Fibroblast of lung (primary cell): Measurements from ENCODE around the gene NPC1L1.

ENCODE experiments used
- EZH2 ChIP-seq: IDR thresholded peaks from 2 replicates; pipeline ENCODE4 v1.5.1; 2012; ENCODE audit warnings: low read length, control low read depth, mild to moderate bottlenecking; ENCODE audit errors: missing control alignments
- TF ChIP-seq, protein P1 (sequence below), 2 donors: IDR thresholded peaks in 1 of 2; conservative IDR thresholded peaks in 1 of 2; 1 replicate in 1 of 2; 2 replicates in 1 of 2; pipeline ENCODE4 v1.5.1; 2011 to 2012; ENCODE audit warnings: low read length in 2 of 2, control low read depth in 1 of 2, inconsistent platforms in 1 of 2, low read depth in 1 of 2, mild to moderate bottlenecking in 1 of 2

DNA sequence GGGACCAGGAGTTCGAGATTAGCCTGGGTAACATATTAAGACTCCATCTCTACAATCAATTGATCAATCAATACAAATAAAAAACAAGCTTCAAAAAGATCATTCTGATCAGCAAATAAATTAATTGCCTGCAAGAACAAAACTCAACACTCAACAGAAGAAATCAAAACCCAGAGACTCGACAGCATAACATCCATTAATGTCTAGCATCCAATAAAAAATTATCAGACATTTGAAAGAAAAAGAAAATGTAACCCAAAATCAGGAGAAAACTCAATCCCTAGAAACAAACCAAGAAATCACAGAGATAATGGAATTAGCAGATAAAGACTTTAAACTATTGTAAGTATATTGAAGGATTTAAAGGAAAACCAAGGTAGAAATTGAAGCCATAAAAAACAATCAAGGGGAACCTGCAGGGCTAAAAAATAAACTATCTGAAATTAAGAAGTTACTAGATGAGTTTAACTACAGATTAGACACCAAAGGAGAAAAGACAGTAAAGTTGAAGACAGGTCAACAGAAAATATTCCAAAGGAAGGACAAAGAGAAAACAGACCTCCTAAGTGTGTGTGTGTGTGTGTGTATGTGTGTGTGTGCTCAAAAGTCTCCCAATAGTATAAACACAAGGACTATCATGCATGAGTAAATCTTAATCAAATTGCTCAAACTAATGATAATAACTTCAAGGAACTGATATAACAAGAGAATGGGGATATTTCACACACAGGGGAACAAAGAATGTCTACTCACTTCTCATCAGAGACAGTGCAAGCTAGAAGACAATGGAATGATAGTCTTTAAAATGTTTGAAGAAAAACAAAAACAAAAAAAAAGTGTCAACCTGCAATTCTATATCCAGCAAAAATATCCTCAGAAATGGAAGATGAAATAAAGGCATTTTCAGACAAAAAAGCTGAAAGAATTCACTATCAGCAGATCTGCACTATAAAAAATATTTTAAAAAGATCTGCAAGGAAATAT is 58.3 kb downstream of the NPC1L1 start:
- TF ChIP-seq, protein P1, sequence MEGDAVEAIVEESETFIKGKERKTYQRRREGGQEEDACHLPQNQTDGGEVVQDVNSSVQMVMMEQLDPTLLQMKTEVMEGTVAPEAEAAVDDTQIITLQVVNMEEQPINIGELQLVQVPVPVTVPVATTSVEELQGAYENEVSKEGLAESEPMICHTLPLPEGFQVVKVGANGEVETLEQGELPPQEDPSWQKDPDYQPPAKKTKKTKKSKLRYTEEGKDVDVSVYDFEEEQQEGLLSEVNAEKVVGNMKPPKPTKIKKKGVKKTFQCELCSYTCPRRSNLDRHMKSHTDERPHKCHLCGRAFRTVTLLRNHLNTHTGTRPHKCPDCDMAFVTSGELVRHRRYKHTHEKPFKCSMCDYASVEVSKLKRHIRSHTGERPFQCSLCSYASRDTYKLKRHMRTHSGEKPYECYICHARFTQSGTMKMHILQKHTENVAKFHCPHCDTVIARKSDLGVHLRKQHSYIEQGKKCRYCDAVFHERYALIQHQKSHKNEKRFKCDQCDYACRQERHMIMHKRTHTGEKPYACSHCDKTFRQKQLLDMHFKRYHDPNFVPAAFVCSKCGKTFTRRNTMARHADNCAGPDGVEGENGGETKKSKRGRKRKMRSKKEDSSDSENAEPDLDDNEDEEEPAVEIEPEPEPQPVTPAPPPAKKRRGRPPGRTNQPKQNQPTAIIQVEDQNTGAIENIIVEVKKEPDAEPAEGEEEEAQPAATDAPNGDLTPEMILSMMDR (conservative IDR thresholded peaks at IDR 0.05 in 1 of 2, IDR thresholded peaks at IDR 0.05 in 1 of 2; ENCODE audit: low read depth in 1 of 2, low read length in 2 of 2) = no peak
- TF ChIP-seq EZH2 = no peak
